Measurements from ENCODE around the gene GSTM5. TPM values are rescaled to one million over a fixed set of nuclear protein-coding genes. Genes with fewer than 3 reads are reported as not detected.
"Not testable (repeated sequence)": the region's sequence is repeated elsewhere in the genome, so short reads cannot be mapped to it uniquely, and the experiment has no call there.

Gene GSTM5
- total RNA-seq, 1 donor from 2014 or later = not detected

DNA sequence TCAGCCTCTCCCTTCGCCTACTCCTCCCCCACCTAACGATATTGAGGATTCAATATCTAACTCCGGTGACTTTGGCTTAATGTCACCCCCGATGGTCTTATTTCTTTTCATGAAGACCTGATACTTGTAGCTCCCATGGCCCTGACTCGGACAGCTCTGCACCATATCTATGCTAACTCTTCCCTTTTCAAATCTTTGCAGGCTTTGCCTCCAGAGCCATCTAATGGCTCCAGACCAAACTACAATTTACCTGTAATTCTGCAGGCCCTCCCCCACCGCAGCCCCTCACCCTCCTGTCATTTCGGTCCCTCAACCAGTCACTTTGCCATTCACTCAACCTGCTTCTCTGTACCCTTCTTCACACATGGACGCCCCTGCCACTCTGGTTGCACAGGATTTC is 7.9 kb upstream of the GSTM5 start:
- Mint-ChIP-seq H3K36me3 (ENCODE audit: low read depth) (peaks cover 9% of the 10 kb centered on the region), H3K4me3 (ENCODE audit: unreplicated experiment) (no peak overlapping the region), H3K27ac (ENCODE audit: unreplicated experiment) (no peak overlapping the region), H3K9me3 (ENCODE audit: low read depth) (peaks cover 19% of the 10 kb centered on the region), H3K27me3 (ENCODE audit: low read depth) (no peaks in the 10 kb centered on the region), H3K4me1 (ENCODE audit: low read depth) (no peaks in the 10 kb centered on the region)
- no peak for TF ChIP-seq CTCF (IDR thresholded peaks at IDR 0.05)
- no peak for DNase-seq (ENCODE audit: low spot score)

DNA sequence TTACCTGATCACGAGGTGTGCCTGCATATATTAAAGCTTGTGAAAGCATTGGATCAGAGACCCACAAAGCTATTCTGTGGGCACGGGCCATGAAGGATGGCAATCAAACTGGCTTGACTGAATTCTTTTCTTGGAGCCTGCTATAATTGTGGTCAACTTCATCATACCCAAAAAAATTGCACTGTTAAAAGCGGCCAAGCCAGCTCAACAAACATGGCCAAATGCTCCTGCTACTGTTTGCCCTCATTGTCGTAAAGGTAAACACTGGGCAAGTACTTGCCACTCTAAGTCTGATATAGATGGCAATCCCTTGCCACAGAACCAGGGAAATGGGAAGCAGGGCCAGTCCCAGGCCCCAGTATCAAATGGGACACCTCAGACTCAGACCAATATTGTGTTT is 6.6 kb upstream of the GSTM5 start:
- Mint-ChIP-seq H3K9me3 (ENCODE audit: low read depth) (peaks cover 24% of the 10 kb centered on the region), H3K27me3 (ENCODE audit: low read depth) (no peaks in the 10 kb centered on the region), H3K36me3 (ENCODE audit: low read depth) (peaks cover 12% of the 10 kb centered on the region), H3K4me1 (ENCODE audit: low read depth) (no peaks in the 10 kb centered on the region), H3K4me3 (ENCODE audit: unreplicated experiment) (no peak overlapping the region), H3K27ac (ENCODE audit: unreplicated experiment) (no peak overlapping the region)
- no peak for TF ChIP-seq CTCF (IDR thresholded peaks at IDR 0.05)
- no peak for DNase-seq (ENCODE audit: low spot score)

- not testable (repeated sequence) for H3K27ac Mint-ChIP-seq (ENCODE audit: unreplicated experiment); DNase-seq (ENCODE audit: low spot score); H3K4me1 Mint-ChIP-seq (ENCODE audit: low read depth); H3K27me3 Mint-ChIP-seq (ENCODE audit: low read depth); H3K4me3 Mint-ChIP-seq (ENCODE audit: unreplicated experiment)
- Mint-ChIP-seq H3K9me3 (ENCODE audit: low read depth) (peaks cover 18% of the 10 kb centered on the region), H3K36me3 (ENCODE audit: low read depth) (peaks cover 12% of the 10 kb centered on the region)
These were observed 3.1 kb upstream of the GSTM5 start for GRCh38 chr1:109708949-109709348.

GRCh38 chr1:109709822-109710221 is 2.2 kb upstream of the GSTM5 start:
- not testable (repeated sequence) for H3K27ac Mint-ChIP-seq (ENCODE audit: unreplicated experiment); H3K36me3 Mint-ChIP-seq (ENCODE audit: low read depth); H3K27me3 Mint-ChIP-seq (ENCODE audit: low read depth); H3K4me3 Mint-ChIP-seq (ENCODE audit: unreplicated experiment); H3K4me1 Mint-ChIP-seq (ENCODE audit: low read depth); DNase-seq (ENCODE audit: low spot score)
- peaks cover 15% of the 10 kb centered on the region for H3K9me3 Mint-ChIP-seq (ENCODE audit: low read depth)

DNA sequence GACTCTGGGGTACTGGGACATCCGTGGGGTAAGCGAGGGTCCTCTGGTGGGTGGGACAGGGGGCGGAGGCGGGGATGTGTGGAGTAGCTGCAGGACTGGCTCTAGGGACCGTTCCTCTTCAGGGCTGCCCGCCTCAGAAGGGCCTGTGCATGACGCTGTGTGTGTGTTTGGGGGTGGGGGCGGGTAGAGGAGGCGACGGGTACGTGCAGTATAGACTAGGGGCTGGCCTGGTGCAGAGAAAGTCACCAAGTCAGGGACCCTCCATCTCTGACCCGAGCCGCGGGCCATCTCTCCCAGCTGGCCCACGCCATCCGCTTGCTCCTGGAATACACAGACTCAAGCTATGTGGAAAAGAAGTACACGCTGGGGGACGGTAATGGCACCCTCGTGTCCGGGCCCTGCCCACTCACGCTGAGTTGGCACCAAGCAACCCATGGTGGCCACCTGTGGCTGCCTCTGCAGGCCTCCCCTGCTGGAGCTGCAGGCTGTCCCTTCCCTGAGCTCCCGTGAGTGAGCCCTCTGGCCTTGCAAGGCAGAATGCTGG is 342 bp downstream of the GSTM5 start:
- Mint-ChIP-seq H3K27me3 (ENCODE audit: low read depth) (no peaks in the 10 kb centered on the region), H3K9me3 (ENCODE audit: low read depth) (peaks cover 15% of the 10 kb centered on the region), H3K36me3 (ENCODE audit: low read depth) (peaks cover 7% of the 10 kb centered on the region), H3K4me3 (ENCODE audit: unreplicated experiment) (no peak overlapping the region), H3K27ac (ENCODE audit: unreplicated experiment) (no peak overlapping the region), H3K4me1 (ENCODE audit: low read depth) (no peaks in the 10 kb centered on the region)
- no peak for DNase-seq (ENCODE audit: low spot score)
- no peak for TF ChIP-seq CTCF (IDR thresholded peaks at IDR 0.05)

GRCh38 chr1:109713636-109714035 is 1.6 kb downstream of the GSTM5 start:
- H3K4me3 Mint-ChIP-seq (ENCODE audit: unreplicated experiment) = no peak overlapping the region
- no peaks in the 10 kb centered on the region for H3K27me3 Mint-ChIP-seq (ENCODE audit: low read depth)
- no peak overlapping the region for H3K27ac Mint-ChIP-seq (ENCODE audit: unreplicated experiment)
- no peak for TF ChIP-seq CTCF (IDR thresholded peaks at IDR 0.05)
- H3K36me3 Mint-ChIP-seq (ENCODE audit: low read depth) = peaks cover 4% of the 10 kb centered on the region
- no peaks in the 10 kb centered on the region for H3K4me1 Mint-ChIP-seq (ENCODE audit: low read depth)
- peaks cover 8% of the 10 kb centered on the region for H3K9me3 Mint-ChIP-seq (ENCODE audit: low read depth)
- no peak for DNase-seq (ENCODE audit: low spot score)
